ENCODE data around the gene EAPP. TPM values are rescaled to one million over a fixed set of nuclear protein-coding genes. Genes with fewer than 3 reads are reported as not detected.
"Not testable (repeated sequence)": the region's sequence is repeated elsewhere in the genome, so short reads cannot be mapped to it uniquely, and the experiment has no call there.

The EAPP gene
- polyA plus RNA-seq (ENCODE audit: insufficient read length in 3 of 3): 10 to 100 TPM; 67.2 to 70.9 (median 69.9) TPM
- long read RNA-seq, donor 1, transcript EAPP-201 (6 exons, 1,321 nt): major isoform, 24 of 31 reads
- long read RNA-seq, donor 1, partial matches to known transcripts: 6 of 31 reads
- long read RNA-seq, donor 1, other reads (novel, unspliced or antisense): 0 of 31 reads
- long read RNA-seq, donor 2, transcript EAPP-201 (6 exons, 1,321 nt): major isoform, 38 of 53 reads
- long read RNA-seq, donor 2, partial matches to known transcripts: 13 of 53 reads
- long read RNA-seq, donor 2, other reads (novel, unspliced or antisense): 0 of 53 reads
- long read RNA-seq, donor 3, transcript EAPP-201 (6 exons, 1,321 nt): major isoform, 25 of 34 reads
- long read RNA-seq, donor 3, partial matches to known transcripts: 8 of 34 reads
- long read RNA-seq, donor 3, other reads (novel, unspliced or antisense): 0 of 34 reads
- long read RNA-seq, donor 4, transcript EAPP-201 (6 exons, 1,321 nt): major isoform, 36 of 46 reads
- long read RNA-seq, donor 4, partial matches to known transcripts: 10 of 46 reads
- long read RNA-seq, donor 4, other reads (novel, unspliced or antisense): 0 of 46 reads
- long read RNA-seq, donor 5, transcript EAPP-201 (6 exons, 1,321 nt): major isoform, 10 of 17 reads
- long read RNA-seq, donor 5, partial matches to known transcripts: 5 of 17 reads
- long read RNA-seq, donor 5, other reads (novel, unspliced or antisense): 0 of 17 reads
- long read RNA-seq, donor 6, transcript EAPP-201 (6 exons, 1,321 nt): major isoform, 25 of 39 reads
- long read RNA-seq, donor 6, partial matches to known transcripts: 12 of 39 reads
- long read RNA-seq, donor 6, other reads (novel, unspliced or antisense): 0 of 39 reads
- long read RNA-seq, donor 7, transcript EAPP-201 (6 exons, 1,321 nt): major isoform, 23 of 25 reads
- long read RNA-seq, donor 7, partial matches to known transcripts: 0 of 25 reads
- long read RNA-seq, donor 7, other reads (novel, unspliced or antisense): 0 of 25 reads
- long read RNA-seq, donor 8, transcript EAPP-201 (6 exons, 1,321 nt): major isoform, 10 of 10 reads
- long read RNA-seq, donor 8, partial matches to known transcripts: 0 of 10 reads
- long read RNA-seq, donor 8, other reads (novel, unspliced or antisense): 0 of 10 reads
- long read RNA-seq, donor 9, transcript EAPP-201 (6 exons, 1,321 nt): major isoform, 27 of 37 reads
- long read RNA-seq, donor 9, partial matches to known transcripts: 8 of 37 reads
- long read RNA-seq, donor 9, other reads (novel, unspliced or antisense): 0 of 37 reads
- long read RNA-seq, donor 10, transcript EAPP-201 (6 exons, 1,321 nt): major isoform, 24 of 41 reads
- long read RNA-seq, donor 10, partial matches to known transcripts: 16 of 41 reads
- long read RNA-seq, donor 10, other reads (novel, unspliced or antisense): 0 of 41 reads
- long read RNA-seq, donor 11, transcript EAPP-201 (6 exons, 1,321 nt): major isoform, 9 of 24 reads
- long read RNA-seq, donor 11, transcript EAPP-202 (5 exons, 774 nt): minor isoform, 5 of 24 reads
- long read RNA-seq, donor 11, partial matches to known transcripts: 8 of 24 reads
- long read RNA-seq, donor 11, other reads (novel, unspliced or antisense): 0 of 24 reads
- long read RNA-seq, donor 12, transcript EAPP-201 (6 exons, 1,321 nt): major isoform, 47 of 64 reads
- long read RNA-seq, donor 12, partial matches to known transcripts: 13 of 64 reads
- long read RNA-seq, donor 12, other reads (novel, unspliced or antisense): 0 of 64 reads
- long read RNA-seq, donor 13, transcript EAPP-201 (6 exons, 1,321 nt): major isoform, 12 of 16 reads
- long read RNA-seq, donor 13, partial matches to known transcripts: 0 of 16 reads
- long read RNA-seq, donor 13, other reads (novel, unspliced or antisense): 0 of 16 reads
- long read RNA-seq, donor 14: 0 reads
- long read RNA-seq, donor 15: 0 reads
- long read RNA-seq, donor 16, transcript EAPP-201 (6 exons, 1,321 nt): major isoform, 34 of 54 reads
- long read RNA-seq, donor 16, partial matches to known transcripts: 16 of 54 reads
- long read RNA-seq, donor 16, other reads (novel, unspliced or antisense): 0 of 54 reads

GRCh38 chr14:34539407-34540180 is at the start of gene EAPP:
TSS of gene EAPP (minus strand) at chr14:34539701. CDS start at chr14:34539628, 73 bp downstream.
- peak; percentile 97 for DNase-seq

GRCh38 chr14:34583525-34583924 is 44.0 kb upstream of the EAPP start:
- no peak for DNase-seq

GRCh38 chr14:34582117-34582680 is 42.7 kb upstream of the EAPP start:
- DNase-seq: no peak

GRCh38 chr14:34580381-34580780 is 40.9 kb upstream of the EAPP start:
- no peak for DNase-seq

DNA sequence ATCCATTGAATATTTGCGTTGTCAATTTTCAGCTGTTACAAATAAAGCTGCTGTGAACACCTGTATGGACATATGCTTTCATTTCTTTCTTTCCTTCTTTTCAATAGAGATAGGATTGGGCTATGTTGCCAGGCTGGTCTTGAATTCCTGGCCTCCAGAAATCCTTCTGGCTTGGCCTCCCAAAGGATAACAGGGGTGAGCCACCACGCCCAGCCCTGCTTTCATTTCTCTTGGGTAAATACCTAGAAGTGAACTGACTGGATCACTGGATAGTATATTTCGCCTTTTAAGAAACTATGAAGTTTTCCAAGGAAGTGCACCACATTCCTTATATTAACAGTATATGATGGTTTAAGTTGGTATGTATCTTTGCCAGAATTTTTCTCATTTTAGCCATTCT is 32.3 kb upstream of the EAPP start:
- DNase-seq: no peak

GRCh38 chr14:34569750-34570149 is 30.2 kb upstream of the EAPP start:
- DNase-seq: no peak

DNA sequence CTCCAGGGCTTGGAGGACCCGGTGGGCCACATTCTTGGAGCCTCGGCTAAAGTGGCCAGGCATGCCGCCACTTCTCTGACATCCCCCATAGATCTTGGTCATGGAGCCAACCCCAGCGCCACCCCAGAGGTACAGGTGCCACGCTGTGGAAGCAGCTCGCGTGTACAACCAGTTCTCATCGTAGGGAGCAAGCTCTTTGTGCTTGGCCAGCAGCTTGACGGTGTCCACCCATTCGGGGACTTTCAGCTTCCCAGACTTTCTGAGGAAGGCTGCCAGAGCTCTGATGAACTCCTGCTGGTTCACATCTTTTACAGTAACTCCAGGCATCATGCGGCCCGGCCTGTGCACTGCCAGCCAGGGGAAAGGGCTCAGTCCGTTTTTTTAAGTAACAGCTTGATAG is 29.3 kb upstream of the EAPP start:
- no peak for DNase-seq

- no peak for DNase-seq
Observed at GRCh38 chr14:34562776-34563150, 23.3 kb upstream of the EAPP start.

DNA sequence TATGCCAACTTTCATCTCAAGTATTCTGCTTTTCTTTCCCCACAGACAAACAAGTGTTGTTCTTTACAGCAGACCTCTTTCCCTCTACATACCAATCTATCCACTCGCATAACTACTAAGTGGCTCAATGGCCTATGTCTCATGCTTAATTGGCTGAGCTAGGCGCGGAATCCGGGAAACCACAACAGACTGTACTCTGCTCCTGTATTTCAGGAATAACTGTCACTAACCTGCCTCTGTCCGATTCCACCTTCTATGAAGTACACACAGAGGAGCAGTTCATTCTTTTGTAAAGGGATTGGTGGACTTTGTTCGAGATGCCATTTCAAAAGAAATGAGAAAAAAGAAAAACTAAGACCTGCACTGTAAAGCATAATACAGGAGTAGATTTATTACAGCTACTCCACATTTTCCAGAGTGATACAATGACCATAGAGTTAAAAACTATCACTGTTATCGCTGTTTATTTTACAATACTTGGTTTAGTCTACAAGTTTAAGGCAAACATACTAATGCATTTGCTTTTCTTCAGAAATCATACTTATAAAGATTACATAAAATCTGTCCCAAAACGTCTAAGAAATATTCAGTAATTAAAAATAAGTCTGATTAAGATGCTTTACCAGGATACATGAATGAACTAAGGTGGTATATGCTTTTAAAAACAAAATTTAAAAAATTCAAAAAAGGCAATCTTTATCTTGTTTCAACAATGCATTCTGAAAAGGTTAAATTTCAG is 22.7 kb upstream of the EAPP start:
- not testable (repeated sequence) for DNase-seq

DNA sequence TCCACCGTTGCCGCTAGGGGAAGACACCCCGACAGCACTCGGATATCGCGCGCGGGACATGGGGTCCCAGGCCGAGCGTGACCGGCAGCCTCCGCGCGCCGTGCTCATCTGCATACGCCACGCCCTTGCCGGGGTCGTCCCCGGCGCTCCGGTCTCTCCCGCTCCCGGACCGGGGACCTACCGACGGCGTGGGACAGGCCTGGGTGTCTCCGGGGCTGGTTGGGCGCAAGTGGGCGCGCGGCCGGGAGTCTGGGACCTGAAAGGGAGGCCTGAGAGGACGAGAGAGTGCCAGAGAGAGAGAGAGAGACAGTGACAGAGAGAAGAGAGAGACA is 17.0 kb upstream of the EAPP start:
- DNase-seq: not testable (repeated sequence)

DNA sequence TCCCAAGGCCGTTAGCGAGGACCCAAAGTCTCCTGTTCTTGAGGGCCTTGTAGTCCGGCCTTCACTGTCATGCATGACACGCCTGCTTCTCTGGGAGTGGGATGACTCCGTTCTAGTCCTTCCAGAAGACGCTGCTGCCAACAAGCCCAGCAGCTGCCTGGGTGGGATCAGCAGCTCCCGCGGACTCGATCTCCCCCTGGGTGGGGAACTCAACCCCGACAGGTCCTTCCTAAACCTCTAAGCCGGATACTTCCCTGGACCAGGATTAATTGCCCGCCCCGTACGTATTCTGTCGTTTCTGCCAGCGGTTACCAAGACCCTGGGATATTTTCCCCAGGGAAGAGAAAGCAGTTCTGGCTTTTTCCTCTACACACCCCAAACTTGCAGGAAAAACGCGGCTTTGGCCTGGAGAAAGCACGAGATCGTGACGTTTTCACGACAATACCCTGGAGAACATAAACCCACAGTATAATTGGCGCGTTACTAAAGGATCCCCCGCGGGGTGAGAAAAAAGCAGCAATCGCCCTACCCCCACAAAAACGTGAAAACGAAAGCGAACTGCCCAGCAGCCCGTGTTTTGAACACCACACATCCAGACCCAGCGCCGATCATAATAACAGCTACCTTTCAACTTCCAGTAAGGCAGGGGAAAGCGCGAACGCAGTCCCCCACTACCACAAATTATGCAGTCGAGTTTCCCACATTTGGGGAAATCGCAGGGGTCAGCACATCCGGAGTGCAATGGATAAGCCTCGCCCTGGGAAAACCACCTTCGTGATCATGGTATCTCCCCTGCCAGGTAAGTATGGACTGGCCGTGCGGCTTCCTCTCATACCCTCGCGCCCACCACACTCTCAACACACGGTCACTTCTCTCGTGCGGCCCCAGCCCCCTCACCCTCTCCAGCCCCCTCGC is 16.3 kb upstream of the EAPP start:
- not testable (repeated sequence) for DNase-seq

- DNase-seq: no peak
Observed at GRCh38 chr14:34554540-34555250, 15.2 kb upstream of the EAPP start.

DNA sequence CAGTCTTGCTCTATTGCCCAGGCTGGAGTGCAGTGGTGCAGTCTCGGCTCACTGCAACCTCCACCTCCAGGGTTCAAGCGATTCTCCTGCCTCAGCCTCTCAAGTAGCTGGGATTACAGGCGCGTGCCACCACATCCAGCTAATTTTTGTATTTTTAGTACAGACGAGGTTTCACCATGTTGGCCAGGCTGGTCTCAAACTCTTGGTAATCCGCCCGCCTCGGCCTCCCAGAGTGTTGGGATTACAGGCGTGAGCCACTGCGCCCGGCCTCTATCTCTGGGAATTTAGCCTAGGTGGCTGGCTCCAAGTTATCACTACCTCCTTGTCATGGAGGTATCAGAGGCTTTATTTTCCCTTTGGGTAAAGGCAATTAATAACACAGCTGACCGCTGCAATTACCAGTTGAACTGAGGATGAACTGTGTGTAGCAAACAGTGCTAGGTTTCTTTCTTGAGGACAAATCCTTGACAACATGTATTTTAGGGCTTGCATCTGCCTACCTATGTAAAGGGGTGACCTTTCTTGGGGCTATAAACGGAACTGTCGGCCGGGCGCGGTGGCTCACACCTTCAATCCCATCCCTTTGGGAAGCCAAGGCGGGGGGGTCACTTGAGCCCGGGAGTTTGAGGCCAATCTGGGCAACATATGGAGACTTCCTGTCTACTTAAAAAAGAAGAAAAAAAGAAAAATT is 9.9 kb upstream of the EAPP start:
- not testable (repeated sequence) for DNase-seq

DNA sequence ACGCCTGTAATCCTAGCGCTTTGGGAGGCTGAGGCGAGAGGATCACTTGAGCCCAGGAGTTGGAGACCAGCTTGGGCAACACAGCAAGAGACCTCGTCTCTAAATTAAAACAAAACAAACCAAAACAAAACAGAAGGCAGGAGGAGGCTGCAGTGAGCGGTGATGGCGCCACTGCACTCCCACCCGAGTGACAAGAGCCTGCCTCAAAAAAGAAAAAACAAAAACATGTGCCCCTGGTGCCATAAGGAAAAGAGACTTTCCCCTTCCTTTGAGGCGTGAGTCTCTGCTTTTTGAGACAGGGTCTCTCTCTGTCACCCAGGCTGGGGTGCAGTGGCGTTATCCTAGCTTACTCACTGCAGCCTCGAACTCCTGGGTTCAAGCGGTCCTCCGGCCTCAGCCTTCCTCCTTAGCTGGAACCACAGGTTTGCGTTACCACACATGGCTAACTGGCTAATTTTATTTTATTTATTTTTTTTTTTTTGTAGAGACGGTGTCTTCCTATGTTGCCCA is 9.0 kb upstream of the EAPP start:
- DNase-seq: no peak

DNA sequence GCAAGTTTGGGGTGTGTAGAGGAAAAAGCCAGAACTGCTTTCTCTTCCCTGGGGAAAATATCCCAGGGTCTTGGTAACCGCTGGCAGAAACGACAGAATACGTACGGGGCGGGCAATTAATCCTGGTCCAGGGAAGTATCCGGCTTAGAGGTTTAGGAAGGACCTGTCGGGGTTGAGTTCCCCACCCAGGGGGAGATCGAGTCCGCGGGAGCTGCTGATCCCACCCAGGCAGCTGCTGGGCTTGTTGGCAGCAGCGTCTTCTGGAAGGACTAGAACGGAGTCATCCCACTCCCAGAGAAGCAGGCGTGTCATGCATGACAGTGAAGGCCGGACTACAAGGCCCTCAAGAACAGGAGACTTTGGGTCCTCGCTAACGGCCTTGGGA is 7.6 kb upstream of the EAPP start:
- DNase-seq: not testable (repeated sequence)
